Esophagus muscularis mucosa (tissue), 4 donors: ENCODE measurements around the gene DTNBP1. TPM values are rescaled to one million over a fixed set of nuclear protein-coding genes. Genes with fewer than 3 reads are reported as not detected.

ENCODE experiments used
- DNase-seq: peaks from one replicate; pipeline ENCODE4 v3.0.0-alpha.2; 2017; ENCODE audit errors: extremely low spot score
- H3K27ac ChIP-seq, 4 donors: fragments of 200-600 bp; sonication (generic); replicated peaks in 1 of 4; 1 replicate in 3 of 4; 2 replicates in 1 of 4; pipeline ENCODE4 v1.5.1; 2016 to 2019; ENCODE audit warnings: mild to moderate bottlenecking in 1 of 4
- H3K27me3 ChIP-seq, 4 donors: fragments of 200-600 bp; sonication (generic); one replicate each; pipeline versions ENCODE4 v1.5.1 to v1.6.0; 2016 to 2019
- H3K36me3 ChIP-seq, 4 donors: fragments of 200-600 bp; sonication (generic); one replicate each; pipeline ENCODE4 v1.5.1; 2016 to 2019
- H3K4me1 ChIP-seq, 4 donors: fragments of 200-600 bp; sonication (generic); one replicate each; pipeline ENCODE4 v1.5.1; 2016 to 2019
- H3K4me3 ChIP-seq, 4 donors: fragments of 200-600 bp; sonication (generic); 1 replicate in 2 of 4; 2 replicates in 2 of 4; pipeline ENCODE4 v1.5.1; 2016 to 2019; ENCODE audit warnings: mild to moderate bottlenecking in 4 of 4, moderate library complexity in 1 of 4
- H3K9me3 ChIP-seq, 4 donors: fragments of 200-600 bp; sonication (generic); 1 replicate in 3 of 4; 2 replicates in 1 of 4; pipeline ENCODE4 v1.5.1; 2016 to 2019
- EP300 ChIP-seq: sonication (generic); formaldehyde crosslinking; IDR thresholded peaks from one replicate; pipeline ENCODE4 v1.6.1; 2017; ENCODE audit warnings: antibody characterized with exemption
- POLR2A ChIP-seq: fragments of 450-650 bp; IDR thresholded peaks from one replicate; pipeline ENCODE4 v1.6.1; 2017; ENCODE audit warnings: antibody characterized with exemption, moderate library complexity, mild to moderate bottlenecking, low read depth
- POLR2AphosphoS5 ChIP-seq, 2 donors: sonication (generic); formaldehyde crosslinking; IDR thresholded peaks; one replicate each; pipeline ENCODE4 v1.6.1; 2017; ENCODE audit warnings: antibody characterized with exemption in 2 of 2
- WGBS: methylation state at CpG from one replicate; pipeline ENCODE4 v1.1.5; 2018; 5-methylcytosine and 5-hydroxymethylcytosine counted together
- intact Hi-C: fragments of 100-400 bp; cut with DNase I; formaldehyde crosslinking; loops from one replicate; pipeline ENCODE4 v1.15.1; 2023
- total RNA-seq, 4 donors: library from RNA; depleted of rRNA; stranded (reverse); fragments of >200 nt; gene quantifications; one replicate each; pipeline versions ENCODE4 v1.1.0 to v1.2.1, GENCODE V29; 2016
- TF ChIP-seq, protein P1 (sequence below), 3 experiments: fragments of 200-600 bp in 2 of 3; fragments of 450-650 bp in 1 of 3; sonication (generic) in 2 of 3; IDR thresholded peaks; one replicate each; pipeline ENCODE4 v1.5.1; 2017 to 2019; ENCODE audit warnings: antibody characterized with exemption in 3 of 3, mild to moderate bottlenecking in 2 of 3, moderate library complexity in 1 of 3

The DTNBP1 gene
- total RNA-seq, 4 donors from 2014 or later = 18.3 to 26.8 (median 25.4) TPM

GRCh38 chr6:15496345-15497131 lies 166.3 kb downstream of the DTNBP1 start:
- H3K9me3 ChIP-seq = no peaks in the 10 kb centered on the region
- no peak for DNase-seq
- TF ChIP-seq POLR2AphosphoS5 (IDR thresholded peaks at IDR 0.05) (no peak), EP300 (no peak), POLR2A (no peak)
- TF ChIP-seq, protein P1, sequence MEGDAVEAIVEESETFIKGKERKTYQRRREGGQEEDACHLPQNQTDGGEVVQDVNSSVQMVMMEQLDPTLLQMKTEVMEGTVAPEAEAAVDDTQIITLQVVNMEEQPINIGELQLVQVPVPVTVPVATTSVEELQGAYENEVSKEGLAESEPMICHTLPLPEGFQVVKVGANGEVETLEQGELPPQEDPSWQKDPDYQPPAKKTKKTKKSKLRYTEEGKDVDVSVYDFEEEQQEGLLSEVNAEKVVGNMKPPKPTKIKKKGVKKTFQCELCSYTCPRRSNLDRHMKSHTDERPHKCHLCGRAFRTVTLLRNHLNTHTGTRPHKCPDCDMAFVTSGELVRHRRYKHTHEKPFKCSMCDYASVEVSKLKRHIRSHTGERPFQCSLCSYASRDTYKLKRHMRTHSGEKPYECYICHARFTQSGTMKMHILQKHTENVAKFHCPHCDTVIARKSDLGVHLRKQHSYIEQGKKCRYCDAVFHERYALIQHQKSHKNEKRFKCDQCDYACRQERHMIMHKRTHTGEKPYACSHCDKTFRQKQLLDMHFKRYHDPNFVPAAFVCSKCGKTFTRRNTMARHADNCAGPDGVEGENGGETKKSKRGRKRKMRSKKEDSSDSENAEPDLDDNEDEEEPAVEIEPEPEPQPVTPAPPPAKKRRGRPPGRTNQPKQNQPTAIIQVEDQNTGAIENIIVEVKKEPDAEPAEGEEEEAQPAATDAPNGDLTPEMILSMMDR (IDR thresholded peaks at IDR 0.05) = no peak
- H3K27me3 ChIP-seq = no peaks in the 10 kb centered on the region
- 97% methylated on average over 46 of the region's 60 CpGs for WGBS
- H3K36me3 ChIP-seq = peaks cover 0 to 41% (median 22%) of the 10 kb centered on the region in 4 donors
- intact Hi-C loops = no loop called here
- H3K4me1 ChIP-seq = peaks cover 22 to 41% (median 26%) of the 10 kb centered on the region in 4 donors
- no peak overlapping the region for H3K4me3 ChIP-seq
- H3K27ac ChIP-seq = peak overlapping the region in 1 of 4 donors; percentile 54

DNA sequence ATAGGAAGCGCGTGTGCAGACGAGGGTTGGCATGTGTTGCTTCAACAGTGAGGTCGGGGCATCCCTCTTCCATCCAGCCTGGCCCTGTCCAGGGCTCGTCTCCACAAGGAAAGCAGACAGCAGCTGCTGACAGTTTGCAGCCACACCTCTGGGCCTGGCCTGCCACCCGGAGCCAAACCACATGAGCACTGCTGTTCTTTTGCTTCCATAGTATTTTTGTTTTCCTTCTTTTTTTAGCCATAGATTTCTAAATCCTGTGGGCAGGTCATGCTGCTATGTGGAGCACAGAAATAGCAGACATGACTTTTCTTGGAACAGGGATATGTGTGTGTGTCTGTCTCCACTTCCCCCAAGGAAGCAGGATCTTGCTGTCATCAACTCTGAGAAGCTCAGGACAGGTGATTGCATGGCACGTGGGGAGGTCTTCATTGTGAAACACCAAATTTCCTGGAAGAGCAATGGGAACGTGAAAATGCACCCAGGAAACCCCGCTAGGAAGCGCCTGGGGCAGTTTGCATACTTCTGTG lies 167.4 kb downstream of the DTNBP1 start:
- H3K4me3 ChIP-seq = no peak overlapping the region
- WGBS = 61% methylated on average over 10 of the region's 10 CpGs
- intact Hi-C loops = no loop called here
- H3K27me3 ChIP-seq = no peaks in the 10 kb centered on the region
- DNase-seq = no peak
- peaks cover 31 to 49% (median 34%) of the 10 kb centered on the region in 4 donors for H3K4me1 ChIP-seq
- no peaks in the 10 kb centered on the region for H3K9me3 ChIP-seq
- TF ChIP-seq, protein P1 (IDR thresholded peaks at IDR 0.05) = no peak
- TF ChIP-seq POLR2AphosphoS5 (IDR thresholded peaks at IDR 0.05) = peak; percentile 37 to 69
- H3K36me3 ChIP-seq = peaks cover 0 to 30% (median 12%) of the 10 kb centered on the region in 4 donors
- peak overlapping the region in 2 of 4 donors; percentile 1 to 54 for H3K27ac ChIP-seq

DNA sequence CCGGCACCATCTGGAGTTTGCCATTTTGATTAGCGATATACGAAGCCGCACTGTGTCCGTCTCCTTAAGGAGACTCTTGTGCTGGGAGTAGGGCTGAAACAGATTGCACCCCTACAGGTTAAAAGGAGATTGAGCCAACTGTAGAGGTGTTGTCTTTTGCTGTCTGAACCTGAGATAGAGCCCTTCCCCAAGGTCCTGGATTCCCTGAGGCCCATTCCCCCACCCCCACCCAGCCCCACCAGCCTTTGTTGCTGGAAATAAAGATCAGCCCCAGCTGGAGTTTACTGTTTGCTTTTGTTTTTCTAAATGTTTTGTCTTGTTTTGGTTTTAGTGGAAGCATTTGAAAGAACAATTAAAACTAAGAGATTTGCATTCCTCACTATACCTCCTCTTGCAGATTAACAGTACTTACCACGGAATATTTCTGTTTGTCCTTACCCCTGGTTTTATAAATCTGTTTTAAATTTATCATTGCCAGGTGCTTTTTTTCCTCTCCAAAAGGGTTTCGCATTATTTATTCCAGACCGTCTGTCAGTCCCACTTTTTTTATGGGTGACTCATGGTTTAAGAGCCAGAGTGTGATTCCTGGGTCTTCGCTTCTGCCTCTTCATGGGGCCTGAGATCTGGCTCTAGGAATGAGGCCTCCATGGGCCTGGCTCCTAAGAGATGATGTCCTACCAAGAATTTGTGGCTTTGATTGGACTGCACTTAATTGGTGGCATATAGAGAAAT lies 169.2 kb downstream of the DTNBP1 start:
- Histone ChIP-seq H3K9me3 (no peaks in the 10 kb centered on the region), H3K36me3 (peaks cover 4 to 31% (median 20%) of the 10 kb centered on the region in 4 donors), H3K27me3 (no peaks in the 10 kb centered on the region), H3K27ac (no peak overlapping the region), H3K4me1 (peaks cover 31 to 50% (median 37%) of the 10 kb centered on the region in 4 donors), H3K4me3 (no peak overlapping the region)
- TF ChIP-seq, protein P1 (IDR thresholded peaks at IDR 0.05) = no peak
- TF ChIP-seq POLR2AphosphoS5 (IDR thresholded peaks at IDR 0.05) = no peak
- TF ChIP-seq POLR2A = no peak
- TF ChIP-seq EP300 = no peak
- DNase-seq = no peak
- intact Hi-C loops = loop anchor here (5.0 kb wide), 4 partner anchors 51 to 1281 kb away; no protein-coding TSS in a partner anchor
- 79% methylated on average over 9 of the region's 9 CpGs for WGBS

GRCh38 chr6:15491986-15492269 lies 170.9 kb downstream of the DTNBP1 start:
- Histone ChIP-seq H3K27me3 (no peaks in the 10 kb centered on the region), H3K27ac (no peak overlapping the region), H3K9me3 (no peaks in the 10 kb centered on the region), H3K36me3 (peaks cover 14 to 39% (median 32%) of the 10 kb centered on the region in 4 donors), H3K4me3 (no peak overlapping the region), H3K4me1 (peaks cover 31 to 50% (median 37%) of the 10 kb centered on the region in 4 donors)
- TF ChIP-seq POLR2AphosphoS5 (IDR thresholded peaks at IDR 0.05) (no peak), POLR2A (no peak), EP300 (no peak)
- TF ChIP-seq, protein P1 (IDR thresholded peaks at IDR 0.05) = no peak
- DNase-seq = no peak
- intact Hi-C loops = loop anchor here (5.0 kb wide), 4 partner anchors 50 to 1280 kb away; no protein-coding TSS in a partner anchor
- WGBS = 78% methylated on average over 5 of the region's 5 CpGs
